Ammon's horn (tissue), 1 donor: ENCODE results near the gene MRGPRG.
"Not testable (repeated sequence)": the region's sequence is repeated elsewhere in the genome, so short reads cannot be mapped to it uniquely, and the experiment has no call there.

Source experiments
- DNase-seq: peaks from one replicate; pipeline ENCODE4 v3.0.0-alpha.2; 2016; ENCODE audit warnings: low spot score

MRGPRG gene

GRCh38 chr11:3176487-3176886, 42.1 kb downstream of the MRGPRG start:
- DNase-seq: no peak

DNA sequence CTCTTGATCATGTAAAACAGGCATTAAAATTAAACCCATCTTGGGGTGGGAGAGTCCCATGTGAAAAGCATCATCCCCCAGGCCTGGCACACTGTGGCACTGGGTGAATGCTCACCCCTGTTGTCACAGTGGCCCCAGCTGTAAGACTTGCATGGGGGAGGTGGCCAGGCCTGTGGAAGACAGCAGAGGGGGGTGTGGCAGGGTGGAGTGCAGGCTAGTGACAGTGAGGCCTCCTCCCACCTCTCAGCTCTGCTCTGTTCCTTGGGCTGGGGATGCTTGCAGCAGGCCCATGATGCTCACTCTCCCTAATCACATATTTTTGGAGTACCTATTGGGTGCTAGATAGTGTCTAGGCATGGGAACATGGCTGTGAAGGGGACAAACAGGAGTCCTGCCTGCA, 43.4 kb downstream of the MRGPRG start:
- no peak for DNase-seq

GRCh38 chr11:3174387-3174786, 44.2 kb downstream of the MRGPRG start:
- DNase-seq: no peak

DNA sequence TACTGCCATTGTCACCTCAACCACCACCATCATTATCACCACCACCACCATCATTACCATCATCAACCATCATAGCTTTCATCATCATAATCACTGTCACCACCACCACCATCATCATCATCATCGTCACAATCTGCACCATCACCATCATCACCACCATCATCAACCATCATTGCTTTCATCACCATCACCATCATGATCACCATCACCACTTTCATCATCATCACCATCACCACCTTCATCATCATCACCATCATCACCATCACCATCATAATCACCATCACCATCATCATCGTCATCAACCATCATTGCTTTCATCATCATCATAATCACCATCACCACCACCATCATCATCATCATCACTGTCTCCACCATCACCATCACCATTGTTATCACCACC, 44.8 kb downstream of the MRGPRG start:
- no peak for DNase-seq

DNA sequence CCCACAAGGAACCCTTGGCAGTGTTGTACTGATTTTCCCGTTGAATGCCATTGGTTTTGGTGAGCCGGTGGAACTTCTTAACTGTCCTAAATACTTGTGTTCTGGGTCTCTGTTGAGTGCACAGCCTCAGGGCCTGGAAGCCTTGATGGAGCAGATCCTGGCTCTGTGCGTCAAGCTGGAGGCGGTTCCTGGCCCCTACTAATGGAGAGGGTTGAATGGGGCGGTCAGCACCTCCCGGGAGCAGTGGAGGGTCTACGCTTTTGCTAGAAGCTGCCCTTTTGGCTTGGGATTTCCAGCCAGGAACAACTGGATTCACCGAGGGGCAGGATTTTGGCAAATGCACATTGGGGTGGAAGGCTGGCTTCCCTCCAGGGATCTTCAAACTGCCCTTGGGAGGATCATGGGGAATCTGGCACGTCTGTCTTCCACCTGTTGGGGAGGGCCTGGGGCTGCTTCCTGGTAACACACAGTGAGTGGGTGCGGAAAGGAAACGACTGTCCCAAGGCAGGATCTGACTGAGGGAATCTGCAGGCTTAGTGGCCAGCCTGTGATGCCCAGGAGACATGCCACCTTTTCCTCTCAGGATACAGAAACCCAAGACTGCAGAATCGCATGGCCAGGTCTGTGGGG, 46.6 kb downstream of the MRGPRG start:
- DNase-seq: no peak

- DNase-seq: no peak
Observed at GRCh38 chr11:3170756-3171650, 47.6 kb downstream of the MRGPRG start.

- DNase-seq: no peak
Observed at GRCh38 chr11:3170044-3170755, 48.4 kb downstream of the MRGPRG start.

- DNase-seq: no peak
Observed at GRCh38 chr11:3169255-3170043, 49.2 kb downstream of the MRGPRG start.

GRCh38 chr11:3168742-3169254, 49.8 kb downstream of the MRGPRG start:
- DNase-seq: not testable (repeated sequence)
